Left lung (tissue), 10 donors: Measurements from ENCODE around the gene BCAS1. TPM values are rescaled to one million over a fixed set of nuclear protein-coding genes. Genes with fewer than 3 reads are reported as not detected.

Experiments used
- ATAC-seq: fragments of 200-7000 bp; cut with Tn5 transposase; one replicate; pipeline ENCODE4 v1.9.1; 2020; ENCODE audit warnings: moderate library complexity
- DNase-seq, 4 donors: peaks; one replicate each; pipeline ENCODE4 v3.0.0-alpha.2; 2013 to 2020
- H3K27ac ChIP-seq, 2 donors: fragments of 200-600 bp; sonication (generic) in 1 of 2; one replicate each; pipeline versions ENCODE4 v1.5.0 to v1.8.0; 2020 to 2021
- H3K27me3 ChIP-seq, 2 donors: fragments of 200-600 bp; sonication (generic) in 1 of 2; one replicate each; pipeline versions ENCODE4 v1.5.0 to v1.8.0; 2020 to 2021
- H3K36me3 ChIP-seq, 2 donors: fragments of 200-600 bp; sonication (generic) in 1 of 2; one replicate each; pipeline versions ENCODE4 v1.5.0 to v1.8.0; 2020 to 2021
- H3K4me1 ChIP-seq, 2 donors: fragments of 200-600 bp; one replicate each; pipeline ENCODE4 v1.8.0; 2021
- H3K4me3 ChIP-seq, 2 donors: fragments of 200-600 bp; sonication (generic) in 1 of 2; one replicate each; pipeline versions ENCODE4 v1.5.0 to v1.8.0; 2020 to 2021; ENCODE audit warnings: mild to moderate bottlenecking in 1 of 2
- H3K9me3 ChIP-seq, 2 donors: fragments of 200-600 bp; sonication (generic) in 1 of 2; one replicate each; pipeline versions ENCODE4 v1.5.0 to v1.8.0; 2020 to 2021
- intact Hi-C, 2 donors: fragments of 100-400 bp; cut with DNase I; formaldehyde crosslinking; loops; one replicate each; pipeline versions ENCODE4 v1.11.2 to v1.14.2; 2022
- polyA plus RNA-seq, 6 donors: library from polyadenylated mRNA; unstranded; fragments of 120-200 nt; gene quantifications; one replicate each; pipeline ENCODE4 v1.2.1, GENCODE V29; 2013; ENCODE audit not compliant: insufficient read length in 6 of 6
- total RNA-seq, 2 donors: library from RNA; stranded (reverse); fragmentation: NEBNext Ultra II Directional; extraction: Animal tissue kit (Norgen Biotek cat#: 25700); gene quantifications; one replicate each; pipeline ENCODE4 v1.2.1, GENCODE V29; 2021
- TF ChIP-seq, protein P1 (sequence below), 2 donors: fragments of 200-600 bp; sonication (generic) in 1 of 2; IDR thresholded peaks; one replicate each; pipeline versions ENCODE4 v1.5.0 to v1.8.0; 2021; ENCODE audit warnings: antibody characterized with exemption in 2 of 2
- donor health status: DM: no; HTN: yes; CAD: no.
- donor health status: DM: no; HTN: no; CAD: no.

The BCAS1 gene
- total and polyA plus RNA-seq, 8 donors, result 0.44 to 1.6 (median 0.81) TPM

- DNase-seq (no peak), ATAC-seq (no peak)
- intact Hi-C loops, result no loop called here
- no peak overlapping the region for H3K4me3 ChIP-seq
- no peaks in the 10 kb centered on the region for H3K36me3 ChIP-seq
- no peaks in the 10 kb centered on the region for H3K27me3 ChIP-seq
- H3K9me3 ChIP-seq, result no peaks in the 10 kb centered on the region
- H3K4me1 ChIP-seq, result no peaks in the 10 kb centered on the region
- H3K27ac ChIP-seq, result no peak overlapping the region
- TF ChIP-seq, protein P1, sequence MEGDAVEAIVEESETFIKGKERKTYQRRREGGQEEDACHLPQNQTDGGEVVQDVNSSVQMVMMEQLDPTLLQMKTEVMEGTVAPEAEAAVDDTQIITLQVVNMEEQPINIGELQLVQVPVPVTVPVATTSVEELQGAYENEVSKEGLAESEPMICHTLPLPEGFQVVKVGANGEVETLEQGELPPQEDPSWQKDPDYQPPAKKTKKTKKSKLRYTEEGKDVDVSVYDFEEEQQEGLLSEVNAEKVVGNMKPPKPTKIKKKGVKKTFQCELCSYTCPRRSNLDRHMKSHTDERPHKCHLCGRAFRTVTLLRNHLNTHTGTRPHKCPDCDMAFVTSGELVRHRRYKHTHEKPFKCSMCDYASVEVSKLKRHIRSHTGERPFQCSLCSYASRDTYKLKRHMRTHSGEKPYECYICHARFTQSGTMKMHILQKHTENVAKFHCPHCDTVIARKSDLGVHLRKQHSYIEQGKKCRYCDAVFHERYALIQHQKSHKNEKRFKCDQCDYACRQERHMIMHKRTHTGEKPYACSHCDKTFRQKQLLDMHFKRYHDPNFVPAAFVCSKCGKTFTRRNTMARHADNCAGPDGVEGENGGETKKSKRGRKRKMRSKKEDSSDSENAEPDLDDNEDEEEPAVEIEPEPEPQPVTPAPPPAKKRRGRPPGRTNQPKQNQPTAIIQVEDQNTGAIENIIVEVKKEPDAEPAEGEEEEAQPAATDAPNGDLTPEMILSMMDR (IDR thresholded peaks at IDR 0.05), result no peak
Measured at GRCh38 chr20:54054516-54054915, 15.9 kb downstream of the BCAS1 start.

DNA sequence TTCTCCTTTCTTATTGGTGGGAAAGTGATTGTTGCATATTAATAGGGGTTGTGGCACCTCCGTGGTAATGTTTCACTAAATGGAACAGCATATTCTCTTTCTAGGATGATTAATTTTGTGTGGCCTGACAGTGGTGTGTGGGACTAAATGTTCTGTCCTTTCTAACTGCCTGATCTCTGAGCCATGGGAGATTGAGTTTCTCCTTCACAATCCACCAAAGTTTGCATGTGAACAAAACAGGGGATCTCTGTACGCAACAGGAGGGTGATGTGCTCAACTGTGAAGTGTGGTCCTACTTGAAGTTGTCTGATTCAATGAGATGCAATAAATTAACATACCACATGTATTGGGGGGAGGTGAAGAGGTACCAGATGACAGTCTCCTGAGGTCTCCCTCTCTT lies 19.3 kb downstream of the BCAS1 start:
- no peak for ATAC-seq

DNA sequence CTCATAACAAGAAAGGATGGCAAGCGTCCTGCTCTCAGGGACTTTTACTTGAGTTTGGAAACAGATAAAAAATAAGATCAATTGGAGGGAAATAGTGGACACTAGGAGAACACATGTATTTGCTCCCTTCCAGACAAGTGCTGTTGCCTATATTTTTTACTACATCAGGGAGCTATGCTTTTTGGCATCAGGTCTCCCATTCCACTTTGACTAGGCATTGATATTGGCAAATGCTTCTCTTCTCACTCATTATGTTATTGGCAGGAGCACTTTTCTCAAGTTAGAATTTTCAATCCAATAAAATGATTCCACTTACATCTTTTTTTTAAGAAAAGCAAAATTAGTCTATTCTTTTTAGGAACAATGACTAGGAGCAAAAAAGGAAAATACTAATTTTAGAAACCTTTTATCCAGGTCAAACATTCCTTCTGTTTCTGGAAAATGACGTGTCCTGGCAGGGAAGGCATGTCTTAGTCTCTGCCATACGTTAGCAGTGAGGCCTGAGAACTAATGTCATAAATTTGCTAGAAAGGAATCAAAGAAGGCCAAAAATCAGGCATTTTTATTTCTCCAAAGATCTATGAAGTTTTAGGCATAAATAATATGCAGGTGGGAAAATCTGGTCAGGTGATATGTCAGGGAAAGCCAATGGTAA lies 21.4 kb downstream of the BCAS1 start:
- Histone ChIP-seq H3K36me3 (no peaks in the 10 kb centered on the region), H3K27me3 (no peaks in the 10 kb centered on the region), H3K4me1 (no peaks in the 10 kb centered on the region), H3K27ac (no peak overlapping the region), H3K4me3 (no peak overlapping the region), H3K9me3 (no peaks in the 10 kb centered on the region)
- intact Hi-C loops, result no loop called here
- TF ChIP-seq, protein P1 (IDR thresholded peaks at IDR 0.05), result no peak
- DNase-seq (no peak), ATAC-seq (no peak)

More for the DNA sequence above, 19.3 kb downstream of the BCAS1 start:
- no peak overlapping the region for H3K27ac ChIP-seq
- no peaks in the 10 kb centered on the region for H3K9me3 ChIP-seq
- H3K36me3 ChIP-seq, result no peaks in the 10 kb centered on the region
- H3K4me1 ChIP-seq, result no peaks in the 10 kb centered on the region
- H3K4me3 ChIP-seq, result no peak overlapping the region
- intact Hi-C loops, result no loop called here
- TF ChIP-seq, protein P1 (IDR thresholded peaks at IDR 0.05), result no peak
- no peaks in the 10 kb centered on the region for H3K27me3 ChIP-seq
- no peak for DNase-seq

- intact Hi-C loops, result no loop called here
- Histone ChIP-seq H3K36me3 (no peaks in the 10 kb centered on the region), H3K9me3 (no peaks in the 10 kb centered on the region), H3K4me3 (no peak overlapping the region), H3K27me3 (no peaks in the 10 kb centered on the region), H3K27ac (no peak overlapping the region), H3K4me1 (no peaks in the 10 kb centered on the region)
- TF ChIP-seq, protein P1 (IDR thresholded peaks at IDR 0.05), result no peak
- no peak for ATAC-seq
- no peak for DNase-seq
Measured at GRCh38 chr20:54048481-54048880, 21.9 kb downstream of the BCAS1 start.

DNA sequence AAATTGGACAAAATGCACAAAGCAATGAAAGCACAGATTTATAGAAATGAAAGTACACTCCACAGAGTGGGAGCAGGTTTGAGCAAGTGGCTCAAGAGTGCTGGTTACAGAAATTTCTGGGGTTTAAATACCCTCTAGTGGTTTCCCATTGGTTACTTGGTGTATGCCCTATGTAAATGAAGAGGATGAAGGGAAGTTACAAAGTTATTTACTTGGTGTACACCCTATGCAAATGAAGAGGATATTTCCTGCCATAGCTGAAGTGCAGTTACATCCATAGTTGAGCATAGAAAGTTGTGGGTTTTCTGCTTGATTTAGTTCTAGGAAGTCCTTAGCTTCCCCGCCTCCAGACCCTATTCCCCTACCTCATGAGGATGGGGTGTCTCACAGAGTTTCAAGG lies 22.7 kb downstream of the BCAS1 start:
- no peaks in the 10 kb centered on the region for H3K4me1 ChIP-seq
- intact Hi-C loops, result no loop called here
- no peaks in the 10 kb centered on the region for H3K27me3 ChIP-seq
- H3K27ac ChIP-seq, result no peak overlapping the region
- H3K36me3 ChIP-seq, result no peaks in the 10 kb centered on the region
- ATAC-seq, result no peak
- TF ChIP-seq, protein P1 (IDR thresholded peaks at IDR 0.05), result no peak
- no peaks in the 10 kb centered on the region for H3K9me3 ChIP-seq
- no peak overlapping the region for H3K4me3 ChIP-seq
- DNase-seq, result no peak
